GM12891 (cell line): ENCODE results near the gene VIPR1.

Experiments used
- POLR2A ChIP-seq: IDR thresholded peaks from 2 replicates; pipeline ENCODE4 v1.6.1; 2011; ENCODE audit warnings: low read depth, low read length, control low read depth
- TAF1 ChIP-seq: IDR thresholded peaks from 2 replicates; pipeline ENCODE4 v1.6.1; 2011; ENCODE audit warnings: low read depth, low read length, control low read depth

DNA sequence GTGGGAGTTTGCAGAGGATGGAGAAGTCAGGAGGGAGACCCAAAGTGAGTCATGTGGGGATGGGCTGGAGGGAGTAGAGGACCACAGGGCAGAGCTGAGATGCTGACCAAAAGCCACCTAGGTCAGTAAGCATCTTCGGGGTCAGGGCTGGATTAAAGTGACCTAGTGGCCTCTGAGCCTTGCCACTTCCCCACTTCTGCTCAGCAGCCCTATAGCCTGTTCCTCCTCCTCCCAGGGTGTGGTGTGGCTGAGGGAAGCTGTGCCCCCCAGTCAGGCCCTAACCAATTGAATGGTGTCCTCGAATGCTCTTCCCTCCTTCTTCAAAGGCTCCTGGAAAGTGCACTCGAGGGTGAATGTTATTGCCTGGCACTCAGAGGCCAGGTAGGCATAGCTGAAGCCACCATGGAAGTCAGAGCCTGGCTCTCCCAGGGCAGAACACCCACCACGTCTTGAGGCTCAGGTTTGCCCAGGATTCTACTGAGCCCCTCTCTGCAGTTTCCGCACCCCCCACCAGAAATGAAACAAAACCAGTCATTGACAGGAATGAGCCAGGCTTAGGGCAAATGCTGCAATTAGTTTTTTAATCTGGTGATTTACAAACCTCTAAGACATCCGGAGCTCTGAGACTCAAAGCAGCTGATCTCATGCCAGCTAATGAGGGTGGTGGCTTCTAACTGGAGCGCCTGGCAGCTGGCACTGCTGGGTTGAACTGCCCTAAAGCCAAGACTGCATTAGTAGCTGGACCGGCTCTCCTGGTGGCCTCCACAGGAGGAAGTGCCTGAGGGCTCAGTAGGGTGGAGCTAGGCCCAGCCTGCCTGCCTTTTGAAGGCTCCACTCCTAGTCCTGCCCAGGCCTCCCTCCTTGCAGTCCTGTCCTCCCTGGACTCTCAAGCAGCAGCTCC, 26.0 kb upstream of the VIPR1 start:
- TF ChIP-seq POLR2A (no peak), TAF1 (no peak)
